Right lung (tissue), 10 donors: ENCODE data around the gene CLDN17. TPM values are rescaled to one million over a fixed set of nuclear protein-coding genes. Genes with fewer than 3 reads are reported as not detected.

ENCODE experiments used
- DNase-seq, 2 donors: peaks; one replicate each; pipeline ENCODE4 v3.0.0-alpha.2; 2013
- long read RNA-seq, 8 donors: transcript quantifications; one replicate each; lab custom pipeline, GENCODE V29; 2026
- polyA plus RNA-seq, 5 donors: library from polyadenylated mRNA; unstranded; fragments of 120-200 nt; gene quantifications; one replicate each; pipeline versions ENCODE4 v1.2.1 to v1.2.3, GENCODE V29; 2013; ENCODE audit warnings: inconsistent platforms in 1 of 5, low replicate concordance in 1 of 5; ENCODE audit not compliant: insufficient read length in 5 of 5, insufficient read depth in 1 of 5

The CLDN17 gene, protein sequence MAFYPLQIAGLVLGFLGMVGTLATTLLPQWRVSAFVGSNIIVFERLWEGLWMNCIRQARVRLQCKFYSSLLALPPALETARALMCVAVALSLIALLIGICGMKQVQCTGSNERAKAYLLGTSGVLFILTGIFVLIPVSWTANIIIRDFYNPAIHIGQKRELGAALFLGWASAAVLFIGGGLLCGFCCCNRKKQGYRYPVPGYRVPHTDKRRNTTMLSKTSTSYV
- polyA plus RNA-seq = not detected
- long read RNA-seq, donor 1 = 0 reads
- long read RNA-seq, donor 2 = 0 reads
- long read RNA-seq, donor 3 = 0 reads
- long read RNA-seq, donor 4 = 0 reads
- long read RNA-seq, donor 5 = 0 reads
- long read RNA-seq, donor 6 = 0 reads
- long read RNA-seq, donor 7 = 0 reads
- long read RNA-seq, donor 8 = 0 reads

DNA sequence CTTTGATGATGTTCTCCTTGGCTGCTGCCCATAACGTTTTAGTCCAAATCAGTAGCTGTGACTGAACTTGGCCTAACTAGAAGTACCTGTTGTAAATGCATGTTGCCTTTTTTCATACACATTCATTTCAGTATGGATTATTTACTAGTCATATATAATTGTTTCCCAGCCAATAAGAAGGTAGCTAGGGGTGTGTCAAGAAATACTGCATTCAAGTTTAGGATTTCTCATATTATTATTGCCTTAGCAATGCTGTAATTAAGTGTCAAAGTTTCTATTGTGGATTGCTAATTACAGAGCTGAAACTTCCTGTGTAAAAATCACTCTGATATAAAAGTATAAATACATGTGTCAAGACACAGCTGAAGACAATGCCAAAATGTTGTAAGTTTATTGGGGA is at the start of gene CLDN17:
CLDN17 (minus strand) TSS at position 101 of the 400 bp plus-strand sequence. CDS start 188 bp downstream, outside the sequence.
- DNase-seq = no peak

DNA sequence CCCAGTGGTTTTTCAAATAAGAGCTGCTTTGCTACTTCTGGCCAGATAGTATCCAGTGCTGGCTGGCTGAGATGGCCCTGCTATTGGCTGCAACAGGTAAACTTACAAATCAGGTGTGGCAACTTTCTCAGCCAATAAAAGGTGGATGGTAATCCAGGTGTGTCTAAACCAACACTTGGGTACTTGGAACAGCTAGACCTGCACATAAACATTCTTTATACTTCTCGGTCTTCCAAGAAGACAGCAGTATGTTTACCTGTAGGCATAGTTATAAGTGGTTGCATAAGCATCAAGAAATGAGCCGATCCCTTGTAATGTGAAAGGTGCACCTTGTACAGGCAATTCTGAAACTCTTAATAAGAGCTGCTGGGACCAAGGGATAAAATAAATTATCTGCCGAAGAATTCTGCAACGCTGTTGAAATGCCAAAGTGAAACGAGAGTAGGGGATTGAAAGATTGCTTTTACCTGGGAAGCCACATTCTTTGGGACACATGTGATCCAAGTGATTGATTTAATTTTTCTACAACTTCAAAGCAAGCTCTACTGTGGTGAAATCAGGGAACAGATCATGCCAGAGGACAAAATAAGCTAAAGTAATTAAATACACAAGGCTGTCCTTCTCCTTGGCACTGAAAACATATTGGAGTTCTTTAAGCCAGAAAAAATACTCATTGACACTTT is 49.6 kb upstream of the CLDN17 start, which contains the start of gene CLDN8:
CLDN8 (minus strand) TSS at position 57 of the 683 bp plus-strand sequence. CDS start 172 bp downstream, outside the sequence.
- DNase-seq = peak in 1 of 2 donors; percentile 11

DNA sequence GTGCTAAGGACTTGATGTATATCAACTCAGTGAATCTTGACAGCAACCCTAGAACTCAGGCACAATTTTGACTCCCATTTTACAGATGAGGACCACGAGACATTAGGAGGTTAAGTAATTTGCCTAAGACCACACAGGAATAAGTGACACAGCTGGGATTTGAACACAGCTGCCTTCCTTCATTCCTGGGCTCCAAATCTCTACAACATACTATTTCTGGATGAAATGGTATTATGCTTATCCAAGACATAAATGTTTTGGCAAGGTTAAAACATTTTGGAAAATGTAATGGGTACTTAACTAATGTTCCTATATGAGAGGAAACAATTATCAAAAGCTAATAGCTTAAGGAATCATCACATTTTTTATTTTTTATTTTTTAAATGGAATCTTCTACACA is 44.5 kb upstream of the CLDN17 start:
- no peak for DNase-seq

DNA sequence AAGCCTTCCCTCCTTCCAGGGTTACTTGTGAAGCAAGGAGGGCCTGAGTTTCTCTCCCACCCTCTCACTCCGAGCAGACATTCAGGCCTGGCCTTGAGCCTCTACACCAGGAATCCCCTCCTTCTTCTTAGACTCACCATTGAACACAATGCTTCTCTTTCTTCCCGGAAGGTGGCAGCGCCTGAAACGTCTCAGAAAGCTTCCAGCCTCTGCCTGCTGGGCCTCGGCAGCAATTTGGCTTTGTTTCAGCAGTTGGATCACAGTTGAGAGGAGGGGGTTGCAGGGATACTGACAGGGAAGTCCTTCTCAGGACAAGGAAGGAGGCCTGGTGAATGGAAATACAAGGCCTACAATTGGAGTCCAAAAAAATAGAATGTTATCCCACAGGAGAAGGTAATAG is 43.0 kb upstream of the CLDN17 start:
- DNase-seq = no peak

DNA sequence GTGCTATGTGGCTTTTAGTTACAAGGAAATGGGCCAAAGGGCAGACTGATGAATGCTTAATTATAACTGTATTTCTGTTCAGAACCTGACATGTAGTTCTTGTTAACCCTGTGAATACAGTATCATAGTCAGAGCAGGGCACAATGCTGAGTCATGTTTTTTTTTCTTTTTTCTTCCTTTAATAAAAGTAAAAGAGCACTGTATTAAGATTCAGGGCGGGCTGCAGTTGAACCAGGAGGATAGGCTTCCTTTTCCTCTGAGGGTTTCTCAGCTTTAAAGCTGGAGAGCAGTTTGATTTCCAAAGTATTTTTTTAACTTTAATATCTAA is 40.6 kb upstream of the CLDN17 start:
- no peak for DNase-seq

DNA sequence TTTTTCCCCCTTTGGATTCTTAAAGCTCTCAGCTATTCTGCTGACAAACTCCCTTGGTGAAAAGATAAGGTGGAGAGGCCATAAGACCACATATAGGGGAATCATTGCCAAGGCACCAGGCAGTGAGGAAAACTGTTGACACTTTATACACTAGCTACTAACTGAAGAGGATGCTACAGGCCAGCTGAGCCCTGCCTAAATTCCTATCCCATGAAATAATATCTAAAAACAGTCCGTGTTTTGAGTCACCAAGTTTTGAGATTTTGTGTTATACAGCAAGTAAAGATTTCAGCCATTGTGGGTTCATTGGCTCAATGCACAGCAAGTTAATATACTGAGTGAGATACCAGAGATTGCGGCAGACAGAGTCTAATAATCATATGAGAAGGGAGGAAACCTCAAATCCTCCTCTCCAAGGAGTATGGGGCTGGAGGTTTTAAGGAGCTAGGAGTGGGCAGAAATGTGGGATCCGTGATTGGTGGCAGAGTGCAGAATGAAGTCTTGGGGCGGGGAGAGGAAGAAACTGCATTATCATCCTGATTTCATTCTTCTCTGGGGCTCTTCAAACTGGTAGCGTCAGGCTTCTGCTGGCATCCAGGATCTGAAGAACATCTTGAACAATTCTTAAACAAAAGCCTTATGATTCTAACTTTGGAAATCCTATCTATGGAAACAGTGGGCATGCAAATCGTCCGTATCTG is 40.1 kb upstream of the CLDN17 start:
- no peak for DNase-seq

DNA sequence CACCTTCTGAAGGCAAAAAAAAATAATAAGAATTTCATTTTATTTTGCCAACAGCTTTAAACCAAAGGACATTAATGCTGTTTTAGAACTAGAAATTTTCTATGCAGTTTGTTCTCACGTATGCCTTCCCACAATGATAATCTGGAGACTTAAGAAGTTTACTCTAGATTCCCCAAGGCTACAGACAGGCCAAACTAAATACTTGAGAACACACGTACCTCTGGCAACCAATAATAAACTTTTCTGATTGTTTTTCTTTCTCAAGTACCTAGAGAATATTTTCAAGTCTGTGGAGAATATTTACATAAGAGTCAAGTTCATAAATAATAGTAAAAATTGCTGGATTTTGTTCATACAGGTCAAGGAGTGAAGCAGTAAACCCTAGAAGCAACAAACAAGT is 33.4 kb upstream of the CLDN17 start:
- peak in 1 of 2 donors; percentile 8 for DNase-seq

DNA sequence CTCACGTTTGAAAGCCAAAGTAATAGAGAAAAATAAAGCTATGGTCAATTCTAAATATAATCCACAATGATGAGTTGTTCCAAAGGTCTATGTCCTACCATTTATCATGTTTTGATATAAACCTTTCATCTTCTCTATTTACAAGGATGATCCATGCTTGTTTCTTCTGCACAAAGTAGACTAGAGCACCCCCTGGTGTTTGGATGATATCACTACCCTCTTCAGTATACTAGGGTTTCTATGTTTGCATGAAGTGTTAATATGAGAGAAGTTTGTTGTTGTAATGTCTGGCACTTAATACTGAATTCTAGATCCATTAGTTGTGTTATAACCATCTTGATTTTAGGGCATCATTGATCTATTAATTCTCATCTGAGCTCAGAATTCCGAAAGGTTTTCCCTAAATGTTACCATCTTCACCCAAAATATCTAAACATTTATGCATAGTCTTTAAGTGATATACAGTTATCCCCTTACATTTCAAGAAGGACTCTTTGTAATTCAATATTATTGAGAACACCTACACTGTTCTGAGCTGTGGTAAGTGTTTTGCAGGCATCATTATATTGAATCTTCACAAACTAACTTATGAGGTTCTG is 28.2 kb upstream of the CLDN17 start:
- DNase-seq = no peak

DNA sequence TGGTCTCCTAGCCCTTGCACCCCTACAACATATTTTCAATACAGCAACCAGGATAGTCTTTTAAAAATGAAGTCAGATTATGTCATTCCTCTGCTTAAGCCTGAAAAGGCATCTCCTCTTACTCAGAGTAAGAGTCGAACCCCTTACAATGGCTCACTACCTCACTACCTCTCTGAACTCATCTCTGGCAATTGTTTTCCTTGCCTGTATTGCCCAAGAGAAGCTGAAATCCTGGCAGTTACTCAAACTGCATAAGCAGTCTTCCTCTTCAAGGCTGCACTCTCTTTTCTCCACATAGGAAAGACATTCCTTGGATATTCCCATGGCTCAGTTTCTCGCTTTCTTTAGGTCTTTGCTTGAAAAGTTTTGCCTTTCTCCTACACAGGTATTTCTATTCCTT is 26.6 kb upstream of the CLDN17 start:
- no peak for DNase-seq

DNA sequence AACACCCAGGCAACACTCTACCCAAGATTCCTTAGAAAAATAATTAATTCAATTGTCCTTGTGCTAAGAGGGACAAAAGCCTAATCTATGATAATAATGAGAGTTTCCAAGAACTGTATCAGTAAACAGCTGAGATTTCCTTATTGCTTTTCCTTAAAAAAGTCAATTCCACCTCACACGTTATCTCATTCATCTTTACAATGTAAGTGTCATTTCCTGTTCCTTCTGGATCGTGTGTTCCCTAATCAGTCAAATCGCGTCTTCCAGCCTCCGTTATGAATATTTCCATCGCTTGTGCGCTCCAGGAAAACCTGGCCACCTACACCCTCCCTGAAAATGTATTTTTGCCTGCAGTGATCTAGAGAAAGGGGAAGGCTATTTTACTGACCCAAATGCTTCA is 23.9 kb upstream of the CLDN17 start:
- no peak for DNase-seq

DNA sequence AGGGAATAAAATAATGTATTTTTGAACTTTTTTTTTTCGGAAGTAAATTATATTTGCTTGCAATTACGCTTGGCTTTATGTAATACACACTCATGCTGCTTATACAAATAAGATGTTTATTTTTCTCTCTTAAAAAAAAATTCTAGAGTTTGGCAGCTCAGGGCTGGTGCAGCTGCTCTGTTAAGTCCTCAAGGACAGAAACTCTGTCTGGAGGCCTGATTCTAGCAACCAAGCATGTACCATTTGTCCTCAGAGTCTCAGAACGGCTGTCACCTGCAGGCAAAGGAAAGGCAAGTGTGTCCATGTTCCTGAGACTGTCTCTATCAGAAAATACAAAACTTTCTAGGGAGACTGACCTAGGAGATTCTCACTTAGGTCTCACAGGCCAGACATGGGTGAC is 23.2 kb upstream of the CLDN17 start:
- no peak for DNase-seq

DNA sequence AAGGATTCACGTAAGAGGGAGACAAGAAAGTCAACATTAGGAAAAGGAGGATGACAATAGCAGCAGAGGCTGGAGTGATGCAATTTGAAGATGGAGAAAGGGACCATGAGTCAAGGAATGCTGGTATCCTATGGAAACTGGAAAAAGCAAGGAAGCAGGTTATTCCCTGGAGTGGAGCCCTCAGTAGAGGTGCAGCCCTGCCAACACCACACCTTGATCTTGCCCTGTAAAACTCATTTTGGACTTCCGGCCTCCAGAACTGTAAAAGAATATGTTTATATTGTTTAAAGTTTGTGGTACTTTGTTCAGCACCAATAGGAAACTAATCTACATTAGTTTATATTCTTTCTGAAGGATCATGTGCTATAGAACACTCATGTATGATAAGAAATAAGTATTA is 19.6 kb upstream of the CLDN17 start:
- no peak for DNase-seq

DNA sequence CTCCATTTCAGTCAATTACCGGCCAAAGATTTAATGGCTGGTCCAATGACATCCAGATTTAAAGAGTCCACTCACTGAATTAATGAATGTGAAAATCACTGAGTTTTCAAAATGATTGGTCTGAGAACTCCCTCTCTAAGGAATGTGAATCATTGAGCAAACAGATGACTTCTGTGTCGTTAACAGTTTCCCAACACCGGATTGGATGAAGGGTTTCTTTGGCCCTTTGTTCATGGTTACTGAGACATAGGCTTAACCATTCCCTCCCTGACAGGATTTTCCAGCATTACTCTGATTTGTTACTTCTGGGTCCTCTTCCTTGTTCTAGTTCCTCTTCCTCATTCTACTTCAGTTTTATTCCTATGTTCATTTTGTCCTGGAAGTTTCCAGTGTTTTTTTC is 1.5 kb upstream of the CLDN17 start:
- no peak for DNase-seq

DNA sequence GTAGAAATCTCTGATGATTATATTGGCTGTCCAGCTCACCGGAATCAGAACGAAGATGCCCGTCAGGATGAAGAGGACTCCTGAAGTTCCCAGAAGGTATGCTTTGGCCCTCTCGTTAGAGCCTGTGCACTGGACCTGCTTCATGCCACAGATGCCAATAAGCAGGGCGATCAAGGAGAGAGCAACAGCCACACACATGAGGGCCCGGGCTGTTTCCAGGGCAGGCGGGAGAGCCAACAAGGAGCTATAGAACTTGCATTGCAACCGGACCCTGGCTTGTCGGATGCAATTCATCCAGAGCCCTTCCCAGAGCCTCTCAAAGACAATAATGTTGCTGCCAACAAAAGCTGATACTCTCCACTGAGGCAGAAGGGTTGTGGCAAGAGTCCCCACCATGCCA is 434 bp downstream of the CLDN17 start:
- no peak for DNase-seq

DNA sequence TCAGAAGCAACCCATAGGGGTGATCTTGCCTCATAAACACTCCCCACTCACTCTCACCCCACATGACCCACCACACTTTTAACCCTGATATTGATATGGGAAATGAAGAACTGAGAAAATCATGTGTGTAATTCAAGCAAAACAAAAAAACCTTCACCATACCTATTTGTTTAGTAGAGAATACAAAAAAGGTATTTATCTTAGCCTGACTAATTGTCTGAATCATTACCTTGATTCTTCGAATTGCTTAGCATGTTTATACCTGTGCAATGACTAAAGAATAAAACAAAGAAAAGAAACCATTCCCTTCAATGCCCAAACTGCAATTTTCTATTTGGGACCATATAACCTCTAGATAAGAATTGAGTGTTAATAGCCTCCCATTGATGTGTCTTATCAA is 1.8 kb downstream of the CLDN17 start:
- DNase-seq = no peak

DNA sequence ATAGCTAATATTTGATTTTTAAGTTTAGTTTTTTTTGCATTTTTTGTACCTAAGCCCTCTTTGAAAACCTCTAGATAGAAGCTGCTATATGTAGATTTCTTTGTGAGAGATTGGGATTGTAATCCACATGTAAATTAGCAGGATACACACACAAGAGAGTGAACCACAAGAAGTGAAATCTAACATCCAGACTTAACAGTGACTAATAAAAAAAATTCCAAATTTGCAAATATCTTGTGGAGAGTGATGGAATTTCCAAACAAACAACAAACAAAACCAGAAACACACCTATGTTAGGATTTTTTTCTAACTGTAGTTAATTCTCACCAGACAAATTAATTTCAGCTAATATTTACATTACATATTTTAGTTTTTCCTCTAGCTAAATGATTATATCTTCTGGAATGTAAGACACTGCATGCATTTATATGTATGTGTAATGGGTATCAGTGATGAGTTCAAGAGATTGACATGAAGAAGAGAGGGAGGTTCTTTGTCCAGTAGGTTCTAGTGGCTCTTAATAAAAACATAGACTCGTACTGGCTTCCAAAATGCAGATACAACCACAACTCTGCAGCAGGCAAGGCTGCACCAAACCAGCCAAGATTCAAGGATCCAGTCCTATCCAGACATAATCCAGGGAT is 12.8 kb downstream of the CLDN17 start:
- no peak for DNase-seq

DNA sequence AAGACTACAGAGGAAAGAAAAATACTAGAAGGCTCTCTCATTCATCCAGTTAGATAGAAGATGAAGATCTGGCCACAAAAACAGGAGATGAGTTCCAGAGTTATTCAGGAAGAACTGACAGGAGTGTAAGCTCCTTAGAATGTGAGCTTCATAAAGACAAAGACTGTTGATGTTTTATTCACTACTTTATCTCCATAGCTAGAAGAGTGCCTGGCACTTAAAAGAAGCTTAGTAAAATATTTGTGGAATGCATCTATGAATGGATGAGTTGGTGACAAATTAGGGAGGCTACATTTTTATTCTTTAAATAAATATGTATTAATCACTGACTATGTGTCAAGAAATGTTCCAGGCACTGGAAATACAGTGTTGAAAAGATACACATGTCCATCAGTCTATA is 13.8 kb downstream of the CLDN17 start:
- DNase-seq = no peak

DNA sequence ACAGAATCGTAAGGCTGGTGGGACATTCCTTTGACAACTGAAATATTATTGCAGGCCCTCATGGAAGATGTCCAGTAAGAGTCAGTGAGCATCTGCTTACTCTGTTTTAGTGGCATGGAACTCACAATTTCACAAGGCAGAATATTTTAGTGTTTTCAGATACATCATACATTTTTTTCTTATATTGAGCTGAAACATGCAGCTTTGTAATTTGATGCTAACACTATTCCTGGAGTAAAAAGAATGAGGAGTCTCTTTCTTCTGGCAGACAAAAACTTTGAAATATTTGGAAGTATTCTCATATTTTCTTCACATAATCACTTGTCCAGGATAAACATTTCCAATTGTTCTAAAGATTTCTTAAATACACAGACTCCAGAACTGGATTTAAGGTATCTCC is 17.7 kb downstream of the CLDN17 start:
- no peak for DNase-seq

DNA sequence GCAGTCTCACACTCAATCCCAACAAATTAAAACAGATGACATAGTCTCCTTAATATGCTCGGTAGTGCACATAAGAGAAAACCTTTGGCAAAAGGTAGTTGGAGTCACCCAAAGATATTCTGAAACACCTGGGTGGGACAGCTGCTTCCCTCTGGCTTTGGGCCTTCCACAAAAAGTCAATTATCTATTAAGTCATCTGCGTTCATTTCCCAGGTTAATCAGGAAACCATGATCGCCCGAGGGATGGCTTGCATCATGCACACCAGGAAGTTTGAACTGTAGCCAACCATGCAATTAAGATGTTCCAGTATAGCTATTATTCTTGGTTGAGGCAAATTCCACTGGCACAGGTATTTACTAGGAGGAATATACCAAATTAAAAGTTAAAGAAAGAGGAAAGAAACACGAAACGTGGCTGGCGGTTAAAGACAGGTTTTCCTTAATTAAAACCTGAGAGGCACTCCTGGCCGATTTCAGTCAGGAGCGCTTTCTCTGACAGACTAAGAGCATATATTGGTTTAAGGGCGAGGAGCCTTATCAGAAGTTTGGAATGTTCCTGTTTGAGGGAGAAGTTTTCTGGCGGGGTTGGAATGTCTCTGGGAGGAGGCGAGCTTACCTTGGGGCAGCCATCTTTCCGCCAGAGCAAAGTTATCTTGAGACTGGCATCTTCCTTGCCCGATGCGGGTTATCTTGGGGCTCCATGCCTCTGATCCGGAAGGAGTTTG is 19.9 kb downstream of the CLDN17 start:
- no peak for DNase-seq

DNA sequence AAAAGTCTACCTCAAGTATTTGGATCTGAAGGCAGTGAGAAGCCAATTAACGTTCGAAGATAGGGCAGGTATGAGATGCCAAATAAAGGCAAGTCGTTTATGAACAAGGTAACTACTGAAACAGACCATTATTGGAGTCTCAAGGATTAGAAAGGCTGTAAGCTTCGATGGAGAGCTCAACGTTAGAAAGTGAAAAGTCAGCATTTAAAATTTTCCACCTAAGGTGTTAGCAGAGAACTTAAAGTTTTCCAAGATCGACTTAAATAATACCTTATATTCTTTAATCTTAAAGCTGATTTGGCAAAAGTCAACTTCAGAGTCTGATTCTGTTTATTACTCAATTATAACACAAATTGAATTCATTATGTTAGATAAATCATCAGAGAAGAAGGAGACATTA is 28.1 kb downstream of the CLDN17 start:
- DNase-seq = no peak

DNA sequence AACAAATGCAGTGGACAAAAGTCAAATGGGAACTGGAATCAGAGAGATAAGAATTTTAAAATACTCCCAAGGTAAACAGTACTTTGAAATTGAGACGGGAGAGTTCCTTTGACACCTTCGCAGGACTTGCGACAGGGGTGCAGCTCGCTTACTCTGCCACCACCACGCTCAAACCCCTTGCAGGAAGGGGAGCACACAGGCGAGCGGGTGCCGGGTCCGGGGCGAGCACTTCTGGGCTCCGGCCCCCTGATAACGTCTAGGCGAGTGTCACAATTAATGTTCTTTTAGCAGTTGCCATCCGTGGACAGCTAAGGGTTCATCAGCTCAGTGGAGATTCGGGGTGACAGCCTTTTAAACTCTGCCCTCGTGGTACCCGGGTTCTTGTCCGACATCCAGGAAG is 37.4 kb downstream of the CLDN17 start:
- no peak for DNase-seq
